ENCODE results near the gene CEP192. TPM values are rescaled to one million over a fixed set of nuclear protein-coding genes. Genes with fewer than 3 reads are reported as not detected.

The CEP192 gene
- total and polyA plus RNA-seq, 10 of the 15 experiments (the other 5 are each of a cell fraction or from before 2014, with no cell fraction given), result 15.4 to 58.2 (median 29.6) TPM

- TF ChIP-seq ZBTB40 (IDR thresholded peaks at IDR 0.05; ENCODE audit: borderline replicate concordance) (no peak), POLR2AphosphoS2 (IDR thresholded peaks at IDR 0.05; ENCODE audit: low read depth, low read length) (no peak)
Observed at GRCh38 chr18:12943215-12943614, 47.9 kb upstream of the CEP192 start (continued).

GRCh38 chr18:12944709-12945108, 46.5 kb upstream of the CEP192 start:
- POLR2A ChIA-PET, result interaction anchor here (0.6 kb wide), 1 partner anchor 284 kb away, joined by 5 read pairs; no protein-coding TSS in a partner anchor
- intact Hi-C loops (cut with micrococcal nuclease; ENCODE audit: unreplicated experiment), result loop anchor here (5.0 to 10.0 kb wide), 4 partner anchors 57 to 567 kb away; partner anchors contain the start of gene AFG3L2
- Histone ChIP-seq H3K9me3 (replicated peaks; ENCODE audit: control insufficient read depth, insufficient read depth, low read length) (no peaks in the 10 kb centered on the region; the same call in 2 of the 3 replicates), H2AFZ (ENCODE audit: control insufficient read depth, low read depth, low read length) (no peak overlapping the region), H3K4me1 (ENCODE audit: control insufficient read depth, insufficient read depth, low read length) (peaks cover 4% of the 10 kb centered on the region; the same call in 1 of the 2 replicates), H3K79me2 (ENCODE audit: control insufficient read depth, insufficient read depth, low read length) (peaks cover 8% of the 10 kb centered on the region), H3K27ac (ENCODE audit: control insufficient read depth, insufficient read depth) (no peak overlapping the region), H3K9ac (ENCODE audit: control insufficient read depth, insufficient read depth, low read length) (no peak overlapping the region), H4K20me1 (ENCODE audit: control insufficient read depth, insufficient read depth) (no peaks in the 10 kb centered on the region), H3K36me3 (ENCODE audit: control insufficient read depth in 2 of 2, insufficient read depth in 2 of 2, low read length in 1 of 2) (no peaks in the 10 kb centered on the region), H3K4me2 (ENCODE audit: control insufficient read depth, insufficient read depth) (no peak overlapping the region), H3K27me3 (replicated peaks in 1 of 2; ENCODE audit: control insufficient read depth in 2 of 2, insufficient read depth in 2 of 2, low read length in 1 of 2) (no peaks in the 10 kb centered on the region), H3K4me3 (no peak overlapping the region)
- RAD21 ChIA-PET (ENCODE audit: unreplicated experiment), result interaction anchor here (0.6 to 1.3 kb wide), 3 partner anchors 9 to 686 kb away, joined by 3 read pairs; no protein-coding TSS in a partner anchor
- 81% methylated on average over 4 of the region's 4 CpGs for WGBS (ENCODE audit: insufficient coverage, insufficient replicate concordance, low lambda C conversion rate, missing lambda C conversion rate)
- SMC1A ChIA-PET (ENCODE audit: uncharacterized antibody, unreplicated experiment), result interaction anchor here (1.1 to 2.0 kb wide), 3 partner anchors 10 to 214 kb away, joined by 3 to 7 read pairs (median 5); no protein-coding TSS in a partner anchor
- no peak for DNase-seq (ENCODE audit: low read depth, low spot score)
- no peak for FAIRE-seq
- no TSS peak for BruUV-seq (replicated peaks)
- in situ Hi-C loops (cut with MboI), result loop anchor here (5.0 kb wide), 1 partner anchor 567 kb away; the partner anchor contains the start of gene AFG3L2
- ATAC-seq, result no peak
- CTCF ChIA-PET, result interaction anchor here (1.2 kb wide), 2 partner anchors 10 to 215 kb away, joined by 3 to 7 read pairs; no protein-coding TSS in a partner anchor
- TF ChIP-seq SKIL (IDR thresholded peaks at IDR 0.05; ENCODE audit: low read depth, poor library complexity, severe bottlenecking), result no peak
- no peak for TF ChIP-seq IRF4 (IDR thresholded peaks at IDR 0.05; ENCODE audit: low read depth, low read length)
- TF ChIP-seq ESRRA (IDR thresholded peaks at IDR 0.05; ENCODE audit: low read length), result no peak
- no peak for TF ChIP-seq CUX1 (IDR thresholded peaks at IDR 0.05; ENCODE audit: insufficient replicate concordance, low read depth, low read length)
- no peak for TF ChIP-seq RB1 (IDR thresholded peaks at IDR 0.05; ENCODE audit: borderline replicate concordance)
- no peak for TF ChIP-seq ZNF384 (IDR thresholded peaks at IDR 0.05; ENCODE audit: borderline replicate concordance, low read depth, low read length)
